HG02938 (cell line): Measurements from ENCODE around the gene ELMOD2.

Experiments
- ATAC-seq: cut with Tn5 transposase; IDR thresholded peaks from one replicate; pipeline ENCODE4 v1.9.1; 2021; ENCODE audit warnings: mild to moderate bottlenecking, moderate library complexity; ENCODE audit not compliant: unreplicated experiment

Gene ELMOD2

GRCh38 chr4:140579278-140579677 lies 55.3 kb downstream of the ELMOD2 start:
- ATAC-seq, result no peak

- ATAC-seq, result no peak
Observed at GRCh38 chr4:140581078-140581477, 57.1 kb downstream of the ELMOD2 start.

GRCh38 chr4:140584439-140584838 lies 60.5 kb downstream of the ELMOD2 start:
- ATAC-seq, result no peak

- ATAC-seq, result no peak
Observed at GRCh38 chr4:140595065-140595464, 71.1 kb downstream of the ELMOD2 start.

- ATAC-seq, result no peak
Observed at GRCh38 chr4:140600408-140600807, 76.4 kb downstream of the ELMOD2 start.

GRCh38 chr4:140602714-140603113 lies 78.7 kb downstream of the ELMOD2 start:
- ATAC-seq, result no peak

- ATAC-seq, result no peak
Observed at GRCh38 chr4:140603286-140603685, 79.3 kb downstream of the ELMOD2 start.
